ENCODE measurements around the gene SIRT4.

DNA sequence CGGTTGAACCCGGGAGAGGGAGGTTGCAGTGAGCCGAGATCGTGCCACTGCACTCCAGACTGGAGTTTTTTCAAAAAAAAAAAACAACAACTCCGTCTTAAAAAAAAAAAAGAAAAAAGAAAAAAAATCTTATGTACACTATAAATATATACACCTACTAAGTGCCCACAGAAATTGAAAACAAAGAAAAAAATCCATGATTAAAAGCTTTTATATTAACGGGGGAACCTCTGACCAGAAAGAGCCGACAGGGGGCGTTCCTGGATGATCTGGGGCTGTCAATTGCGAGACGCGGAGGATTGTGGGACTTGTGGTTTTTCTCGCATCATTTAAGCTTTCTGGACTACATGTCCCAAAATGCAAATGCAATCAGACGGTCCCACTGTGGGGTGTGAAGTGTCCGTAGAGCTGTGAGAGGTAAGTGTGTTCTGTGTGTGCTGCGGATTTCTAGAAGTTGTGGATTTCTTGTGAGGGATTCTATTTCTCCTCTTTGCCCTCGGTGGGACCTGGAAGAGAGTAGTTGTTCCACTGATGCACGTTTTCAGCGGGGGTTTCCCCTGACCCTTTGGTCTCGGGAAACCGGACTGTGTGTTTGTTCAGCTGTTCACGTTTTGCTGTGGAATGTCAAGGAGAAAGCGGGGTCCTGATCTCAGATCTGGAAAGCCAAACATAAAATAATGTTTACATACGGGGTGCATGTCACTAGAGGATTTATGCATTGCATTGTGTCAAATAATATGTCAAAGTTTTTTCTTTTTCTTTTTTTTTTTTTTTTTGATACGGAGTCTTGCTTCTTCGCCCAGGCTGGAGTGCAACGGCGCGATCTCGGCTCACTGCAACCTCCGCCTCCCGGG, at the start of gene SIRT4:
- TF ChIP-seq, protein P1, sequence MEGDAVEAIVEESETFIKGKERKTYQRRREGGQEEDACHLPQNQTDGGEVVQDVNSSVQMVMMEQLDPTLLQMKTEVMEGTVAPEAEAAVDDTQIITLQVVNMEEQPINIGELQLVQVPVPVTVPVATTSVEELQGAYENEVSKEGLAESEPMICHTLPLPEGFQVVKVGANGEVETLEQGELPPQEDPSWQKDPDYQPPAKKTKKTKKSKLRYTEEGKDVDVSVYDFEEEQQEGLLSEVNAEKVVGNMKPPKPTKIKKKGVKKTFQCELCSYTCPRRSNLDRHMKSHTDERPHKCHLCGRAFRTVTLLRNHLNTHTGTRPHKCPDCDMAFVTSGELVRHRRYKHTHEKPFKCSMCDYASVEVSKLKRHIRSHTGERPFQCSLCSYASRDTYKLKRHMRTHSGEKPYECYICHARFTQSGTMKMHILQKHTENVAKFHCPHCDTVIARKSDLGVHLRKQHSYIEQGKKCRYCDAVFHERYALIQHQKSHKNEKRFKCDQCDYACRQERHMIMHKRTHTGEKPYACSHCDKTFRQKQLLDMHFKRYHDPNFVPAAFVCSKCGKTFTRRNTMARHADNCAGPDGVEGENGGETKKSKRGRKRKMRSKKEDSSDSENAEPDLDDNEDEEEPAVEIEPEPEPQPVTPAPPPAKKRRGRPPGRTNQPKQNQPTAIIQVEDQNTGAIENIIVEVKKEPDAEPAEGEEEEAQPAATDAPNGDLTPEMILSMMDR (conservative IDR thresholded peaks at IDR 0.05; ENCODE audit: low read depth, low read length), result peak; percentile 95
- TF ChIP-seq EZH2 (IDR thresholded peaks at IDR 0.05; ENCODE audit: borderline replicate concordance, low read depth, low read length, poor library complexity, severe bottlenecking), result no peak

Measured in A673 (cell line).